ENCODE results near the gene PIK3C3. TPM values are rescaled to one million over a fixed set of nuclear protein-coding genes. Genes with fewer than 3 reads are reported as not detected.
"Not testable (repeated sequence)": the region's sequence is repeated elsewhere in the genome, so short reads cannot be mapped to it uniquely, and the experiment has no call there.

Gene PIK3C3
- total RNA-seq, 2 donors from 2014 or later = 51.2 to 72.1 TPM

DNA sequence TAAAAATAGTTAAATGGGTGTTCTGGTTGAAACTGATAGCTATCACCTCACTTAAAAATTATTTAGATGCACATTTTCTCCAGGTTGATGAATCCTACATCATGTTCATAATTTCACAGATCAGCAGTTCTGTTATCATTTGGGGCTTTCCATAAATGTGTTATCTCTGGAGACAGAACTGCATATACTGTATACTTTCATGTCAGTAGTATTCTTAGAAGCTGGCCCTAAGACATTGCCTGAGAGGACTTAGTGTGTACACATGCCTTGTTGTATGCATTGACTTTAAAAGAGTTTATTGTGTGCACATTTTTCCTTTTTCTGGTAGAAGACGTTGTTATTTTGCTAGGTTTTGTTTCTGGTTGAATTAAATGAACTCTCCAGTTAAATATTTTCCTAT lies 41.0 kb downstream of the PIK3C3 start:
- no peak overlapping the region for H3K27ac ChIP-seq
- peaks cover 28% of the 10 kb centered on the region for H3K36me3 ChIP-seq
- H3K4me1 ChIP-seq (ENCODE audit: control insufficient read depth in 1 of 2, low read depth in 2 of 2) = no peaks in the 10 kb centered on the region
- no peak for TF ChIP-seq CTCF (IDR thresholded peaks at IDR 0.05)
- ATAC-seq (ENCODE audit: insufficient number of reproducible peaks, low FRiP score, low read depth) = no peak
- no peak for DNase-seq (ENCODE audit: low spot score)
- H3K9me3 ChIP-seq = no peaks in the 10 kb centered on the region
- H3K4me3 ChIP-seq = no peak overlapping the region
- H3K27me3 ChIP-seq (replicated peaks; ENCODE audit: insufficient read depth) = no peaks in the 10 kb centered on the region

- no peaks in the 10 kb centered on the region for H3K9me3 ChIP-seq
- peaks cover 27% of the 10 kb centered on the region for H3K36me3 ChIP-seq
- H3K27ac ChIP-seq = no peak overlapping the region
- ATAC-seq (ENCODE audit: insufficient number of reproducible peaks, low FRiP score, low read depth) (no peak), DNase-seq (ENCODE audit: low spot score) (no peak)
- no peaks in the 10 kb centered on the region for H3K4me1 ChIP-seq (ENCODE audit: control insufficient read depth in 1 of 2, low read depth in 2 of 2)
- no peak for TF ChIP-seq CTCF (IDR thresholded peaks at IDR 0.05)
- H3K4me3 ChIP-seq = no peak overlapping the region
- no peaks in the 10 kb centered on the region for H3K27me3 ChIP-seq (replicated peaks; ENCODE audit: insufficient read depth)
Observed at GRCh38 chr18:41999751-42000150, 44.7 kb downstream of the PIK3C3 start.

- Histone ChIP-seq H3K36me3 (peaks cover 27% of the 10 kb centered on the region), H3K4me3 (no peak overlapping the region)
Observed at GRCh38 chr18:42001801-42002200, 46.8 kb downstream of the PIK3C3 start.

DNA sequence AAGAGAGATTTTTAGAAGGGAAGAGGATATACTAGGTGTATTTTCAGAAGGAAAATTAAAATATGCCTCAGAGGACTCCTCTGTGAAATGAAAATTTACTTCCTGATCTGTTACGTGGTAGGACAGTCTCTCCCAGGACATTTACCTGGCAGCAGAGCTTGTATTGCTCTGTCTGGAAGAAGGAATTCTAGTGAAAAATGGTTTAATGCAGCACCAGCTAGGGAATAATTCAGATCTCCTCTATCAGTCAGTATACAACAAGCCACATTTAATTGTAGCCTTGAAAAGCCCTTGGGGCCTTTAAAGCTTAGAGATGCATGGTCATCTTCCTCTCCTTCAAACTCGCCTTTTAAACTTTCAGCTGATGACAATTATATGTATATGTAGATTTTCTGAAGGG lies 49.6 kb downstream of the PIK3C3 start:
- ATAC-seq (ENCODE audit: insufficient number of reproducible peaks, low FRiP score, low read depth) (no peak), DNase-seq (ENCODE audit: low spot score) (no peak)
- Histone ChIP-seq H3K27ac (no peak overlapping the region), H3K4me3 (no peak overlapping the region), H3K9me3 (no peaks in the 10 kb centered on the region), H3K36me3 (peaks cover 18% of the 10 kb centered on the region), H3K4me1 (ENCODE audit: control insufficient read depth in 1 of 2, low read depth in 2 of 2) (no peaks in the 10 kb centered on the region), H3K27me3 (replicated peaks; ENCODE audit: insufficient read depth) (no peaks in the 10 kb centered on the region)
- no peak for TF ChIP-seq CTCF (IDR thresholded peaks at IDR 0.05)

More at GRCh38 chr18:42001801-42002200, 46.8 kb downstream of the PIK3C3 start:
- H3K9me3 ChIP-seq = no peaks in the 10 kb centered on the region
- ATAC-seq (ENCODE audit: insufficient number of reproducible peaks, low FRiP score, low read depth) (no peak), DNase-seq (ENCODE audit: low spot score) (no peak)
- no peaks in the 10 kb centered on the region for H3K27me3 ChIP-seq (replicated peaks; ENCODE audit: insufficient read depth)
- H3K4me1 ChIP-seq (ENCODE audit: control insufficient read depth in 1 of 2, low read depth in 2 of 2) = no peaks in the 10 kb centered on the region
- no peak for TF ChIP-seq CTCF (IDR thresholded peaks at IDR 0.05)
- no peak overlapping the region for H3K27ac ChIP-seq

DNA sequence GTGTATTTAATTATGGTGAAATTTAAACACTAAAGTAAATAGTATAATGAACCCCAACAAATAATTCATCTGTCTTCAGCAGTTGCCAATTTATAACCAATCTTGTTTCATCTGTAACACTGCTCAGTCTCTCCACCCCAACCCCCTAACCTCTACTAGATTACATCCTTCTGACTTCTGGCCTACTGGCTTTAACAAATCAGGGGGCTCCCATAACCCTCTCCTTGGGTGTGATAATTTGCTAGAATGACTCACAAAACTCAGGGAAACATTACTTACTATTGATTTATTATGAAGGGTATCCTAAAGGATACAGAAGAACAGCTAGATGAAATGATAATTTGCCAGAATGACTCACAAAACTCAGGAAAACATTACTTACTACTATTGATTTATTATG lies 50.7 kb downstream of the PIK3C3 start:
- Histone ChIP-seq H3K4me3 (no peak overlapping the region), H3K27me3 (replicated peaks; ENCODE audit: insufficient read depth) (no peaks in the 10 kb centered on the region), H3K4me1 (ENCODE audit: control insufficient read depth in 1 of 2, low read depth in 2 of 2) (no peaks in the 10 kb centered on the region), H3K9me3 (no peaks in the 10 kb centered on the region), H3K27ac (no peak overlapping the region), H3K36me3 (peaks cover 15% of the 10 kb centered on the region)
- ATAC-seq (ENCODE audit: insufficient number of reproducible peaks, low FRiP score, low read depth) = no peak
- DNase-seq (ENCODE audit: low spot score) = no peak
- TF ChIP-seq CTCF (IDR thresholded peaks at IDR 0.05) = no peak

DNA sequence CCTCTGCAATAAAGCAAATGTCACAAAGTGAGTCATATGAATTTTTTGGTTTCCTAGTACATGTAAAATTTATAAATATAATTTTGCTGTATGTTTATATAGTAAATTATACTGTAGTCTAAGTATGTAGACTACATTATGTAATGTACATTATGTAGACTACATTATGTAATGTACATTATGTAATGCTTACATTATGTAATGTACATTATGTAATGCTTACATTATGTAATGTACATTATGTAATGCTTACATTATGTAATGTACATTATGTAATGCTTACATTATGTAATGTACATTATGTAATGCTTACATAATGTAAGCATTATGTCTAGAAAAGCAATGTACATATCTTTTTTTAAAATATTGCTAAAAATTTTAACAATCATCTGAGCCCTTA lies 54.4 kb downstream of the PIK3C3 start:
- H3K9me3 ChIP-seq; H3K4me3 ChIP-seq; ATAC-seq (ENCODE audit: insufficient number of reproducible peaks, low FRiP score, low read depth); H3K27me3 ChIP-seq (replicated peaks; ENCODE audit: insufficient read depth); H3K27ac ChIP-seq; H3K4me1 ChIP-seq (ENCODE audit: control insufficient read depth in 1 of 2, low read depth in 2 of 2); DNase-seq (ENCODE audit: low spot score): not testable (repeated sequence)
- H3K36me3 ChIP-seq = peaks cover 15% of the 10 kb centered on the region
